ENCODE results near the gene SETD1B.
"Not testable (repeated sequence)": the region's sequence is repeated elsewhere in the genome, so short reads cannot be mapped to it uniquely, and the experiment has no call there.

The SETD1B gene

DNA sequence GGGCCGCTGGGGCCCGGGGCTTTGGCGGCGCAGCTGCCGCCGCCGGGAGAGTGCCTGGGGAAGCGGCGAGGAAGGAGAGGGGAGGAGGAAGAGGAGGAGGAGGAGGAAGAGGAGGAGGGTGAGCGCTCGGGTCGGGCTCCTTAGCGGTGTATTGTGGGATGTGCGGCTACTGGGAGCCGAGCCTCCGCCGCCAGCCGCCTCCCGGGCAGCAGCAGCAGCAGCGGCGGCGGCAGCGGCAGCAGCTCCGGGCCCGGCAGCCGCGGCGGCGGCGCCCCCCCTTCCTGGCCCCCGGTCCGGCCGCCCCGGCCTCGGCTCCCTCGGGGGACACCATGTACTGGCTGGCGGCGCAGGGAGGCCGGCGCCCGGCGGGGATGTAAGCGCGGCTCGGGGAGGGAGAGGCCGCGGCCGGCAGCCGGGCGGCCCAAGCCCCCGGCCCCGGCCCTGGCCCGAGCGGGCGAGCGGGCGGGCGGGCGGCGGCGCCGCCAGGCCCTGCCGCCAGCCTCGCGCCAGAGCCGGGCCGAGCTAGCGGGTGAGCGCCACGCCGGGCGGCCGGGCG, at the start of gene SETD1B:
Gene SETD1B (plus strand): TSS at position 149 of the 556 bp plus-strand sequence. CDS start 729 bp downstream, outside the sequence.
- peak; percentile 75 for DNase-seq

- no peak for DNase-seq
These were observed 49.0 kb upstream of the SETD1B start for GRCh38 chr12:121754836-121755235.

DNA sequence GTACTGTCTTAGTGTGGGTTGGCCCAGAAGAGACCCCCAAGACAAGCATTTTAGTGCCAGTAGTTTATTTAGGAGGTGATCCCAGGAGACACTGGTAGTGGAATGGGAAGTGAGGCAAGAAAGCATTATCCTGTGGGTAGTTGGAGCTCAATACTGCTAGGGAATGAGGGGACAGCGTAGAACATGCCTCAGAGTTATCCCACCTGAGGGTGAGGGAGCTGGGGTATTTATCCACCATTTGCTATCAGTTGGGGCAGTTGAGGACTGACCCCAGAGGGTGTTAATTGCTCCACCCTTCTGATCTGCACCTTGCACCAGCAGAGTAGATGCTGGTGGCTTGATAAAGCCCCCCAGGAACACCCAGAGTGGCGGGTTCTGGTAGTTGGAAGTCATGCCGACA, 48.2 kb upstream of the SETD1B start:
- no peak for DNase-seq

DNA sequence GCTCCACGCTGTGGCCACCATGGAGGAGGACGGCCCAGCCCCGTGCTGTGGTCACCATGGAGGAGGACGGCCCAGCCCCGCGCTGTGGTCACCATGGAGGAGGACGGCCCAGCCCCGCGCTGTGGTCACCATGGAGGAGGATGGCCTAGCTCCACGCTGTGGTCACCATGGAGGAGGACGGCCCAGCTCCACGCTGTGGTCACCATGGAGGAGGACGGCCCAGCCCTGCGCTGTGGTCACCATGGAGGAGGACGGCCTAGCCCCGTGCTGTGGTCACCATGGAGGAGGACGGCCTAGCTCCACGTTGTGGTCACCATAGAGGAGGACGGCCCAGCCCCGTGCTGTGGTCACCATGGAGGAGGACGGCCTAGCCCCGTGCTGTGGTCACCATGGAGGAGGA, 45.3 kb upstream of the SETD1B start:
- DNase-seq, result not testable (repeated sequence)

- no peak for DNase-seq
These were observed 41.5 kb upstream of the SETD1B start for GRCh38 chr12:121762269-121762668.

GRCh38 chr12:121764808-121765207, 39.0 kb upstream of the SETD1B start:
- no peak for DNase-seq

DNA sequence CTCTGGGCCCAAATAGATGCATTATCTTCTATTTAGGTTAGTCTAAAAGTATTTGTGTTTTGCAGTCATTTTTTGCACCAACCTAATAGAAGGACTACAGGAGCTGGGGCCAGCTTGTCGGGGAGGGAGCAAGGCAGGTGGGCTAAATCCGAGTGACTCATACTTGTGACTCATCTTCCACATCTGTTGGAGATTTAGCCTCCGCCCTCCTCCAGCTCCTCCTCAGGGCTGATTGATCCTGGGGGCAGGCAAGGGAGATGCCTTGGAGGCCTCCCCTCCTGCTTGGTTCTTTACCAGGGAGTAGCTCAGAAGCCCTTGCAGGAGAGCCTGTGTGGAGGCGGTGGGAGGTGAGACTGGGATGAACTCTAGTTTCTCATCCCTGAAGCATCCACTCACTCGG, 38.2 kb upstream of the SETD1B start:
- no peak for DNase-seq

DNA sequence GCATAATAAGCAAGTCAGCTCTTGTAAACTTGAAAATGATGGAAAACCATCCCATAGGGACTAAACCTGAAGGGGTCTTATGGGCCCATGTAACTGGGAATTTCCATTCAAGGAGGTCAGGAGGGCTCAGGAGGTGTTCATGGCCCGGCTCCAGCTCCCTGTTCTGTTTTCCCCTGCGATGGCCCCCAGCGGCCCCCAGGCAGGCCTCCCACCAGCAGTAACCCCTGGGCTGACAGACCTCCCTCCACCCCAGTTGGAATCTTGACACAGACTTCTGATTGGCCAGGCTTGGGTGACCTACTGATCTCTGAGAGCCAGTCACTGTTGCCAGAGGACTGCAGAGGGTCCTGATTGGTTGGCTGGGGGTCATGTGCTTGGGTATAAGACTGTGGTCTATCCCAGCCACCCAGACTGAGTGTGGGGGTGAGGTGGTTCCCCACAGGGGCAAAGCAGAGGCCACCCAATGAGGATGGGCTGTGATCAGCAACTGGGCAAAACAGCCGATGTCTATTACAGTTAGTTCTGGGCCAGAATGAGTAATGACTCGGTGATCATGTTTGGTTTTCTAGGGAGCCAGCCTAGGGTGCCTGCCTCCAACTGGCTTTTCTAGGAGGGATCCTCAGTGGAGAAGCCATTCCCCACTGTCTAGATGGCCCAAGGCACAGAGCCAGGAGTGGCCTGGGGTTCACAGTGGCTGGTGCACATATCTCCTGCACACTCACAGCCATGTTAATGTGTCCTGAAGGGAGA, 37.3 kb upstream of the SETD1B start:
- DNase-seq, result no peak

DNA sequence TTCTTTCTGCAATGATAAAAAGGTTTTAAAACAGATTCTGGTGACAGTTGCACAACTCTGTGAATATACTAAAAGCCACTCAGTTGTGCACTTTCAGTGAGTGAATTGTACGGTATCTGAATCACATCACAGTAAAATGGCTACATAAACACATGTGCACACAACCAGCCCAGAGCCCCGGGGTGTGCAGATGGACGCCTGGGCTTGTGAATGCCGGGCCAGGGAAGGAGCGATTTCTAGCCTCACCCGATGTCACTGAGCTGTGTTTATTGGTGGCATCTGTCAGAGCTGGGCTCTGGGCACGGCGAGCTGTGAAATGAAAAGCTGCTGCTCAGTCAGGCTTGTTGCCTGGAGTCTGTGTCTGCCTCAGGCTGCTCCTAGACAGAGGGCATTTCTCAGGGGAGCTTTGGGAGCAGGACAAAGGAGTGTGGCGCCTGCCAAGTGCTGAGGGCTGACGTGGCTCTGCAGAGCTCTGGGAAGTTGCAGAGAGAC, 36.2 kb upstream of the SETD1B start:
- DNase-seq, result no peak

DNA sequence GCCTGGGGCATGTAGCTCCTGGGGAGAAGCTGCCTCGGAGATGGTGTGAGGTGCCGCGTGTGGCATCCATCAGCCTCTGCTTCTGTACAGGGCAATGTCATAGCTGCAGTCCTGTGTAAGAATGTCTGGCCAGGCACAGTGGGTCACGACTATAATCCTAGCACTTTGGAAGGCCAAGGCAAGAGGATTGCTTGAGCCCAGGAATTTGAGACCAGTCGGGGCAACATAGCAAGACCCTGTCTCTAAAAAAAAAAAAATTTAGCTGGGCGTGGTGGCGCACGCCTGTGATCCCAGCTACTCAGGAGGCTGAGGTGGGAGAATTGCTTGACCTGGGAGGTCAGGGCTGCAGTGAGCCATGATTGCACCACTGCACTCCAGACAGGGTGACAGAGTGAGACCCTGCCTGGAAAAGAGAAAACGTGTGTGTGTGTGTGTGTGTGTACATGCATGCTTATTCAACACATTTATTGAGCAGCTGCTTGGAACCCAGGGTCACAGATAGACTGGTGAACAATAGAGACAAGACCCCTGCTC, 34.4 kb upstream of the SETD1B start:
- no peak for DNase-seq

DNA sequence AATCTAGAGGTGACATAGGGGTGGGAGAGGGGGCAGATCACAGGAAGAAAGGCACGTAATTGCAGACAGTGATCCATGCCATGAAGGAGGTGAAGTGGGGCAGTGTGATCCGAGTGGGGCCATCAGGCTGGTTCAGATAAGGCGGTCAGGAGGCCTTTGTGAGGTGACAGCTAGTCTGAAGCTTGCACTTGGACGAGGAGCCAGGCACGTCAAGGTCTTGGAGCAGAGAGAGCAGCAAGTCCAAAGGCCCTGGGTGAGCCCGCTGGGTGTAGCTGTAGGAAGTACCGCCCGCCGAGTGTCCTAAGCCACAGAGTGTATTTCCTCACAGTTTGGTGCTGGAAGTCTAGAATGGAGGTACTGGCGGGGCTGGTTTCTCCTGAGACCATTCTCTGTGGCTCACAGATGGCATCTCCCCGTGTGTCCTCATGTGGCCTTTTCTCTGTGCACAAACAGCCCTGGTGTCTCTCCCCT, 33.9 kb upstream of the SETD1B start:
- no peak for DNase-seq

GRCh38 chr12:121770388-121770787, 33.4 kb upstream of the SETD1B start:
- no peak for DNase-seq

GRCh38 chr12:121770813-121771625, 32.8 kb upstream of the SETD1B start:
- DNase-seq, result no peak

GRCh38 chr12:121773011-121773777, 30.6 kb upstream of the SETD1B start:
- DNase-seq, result peak; percentile 77

DNA sequence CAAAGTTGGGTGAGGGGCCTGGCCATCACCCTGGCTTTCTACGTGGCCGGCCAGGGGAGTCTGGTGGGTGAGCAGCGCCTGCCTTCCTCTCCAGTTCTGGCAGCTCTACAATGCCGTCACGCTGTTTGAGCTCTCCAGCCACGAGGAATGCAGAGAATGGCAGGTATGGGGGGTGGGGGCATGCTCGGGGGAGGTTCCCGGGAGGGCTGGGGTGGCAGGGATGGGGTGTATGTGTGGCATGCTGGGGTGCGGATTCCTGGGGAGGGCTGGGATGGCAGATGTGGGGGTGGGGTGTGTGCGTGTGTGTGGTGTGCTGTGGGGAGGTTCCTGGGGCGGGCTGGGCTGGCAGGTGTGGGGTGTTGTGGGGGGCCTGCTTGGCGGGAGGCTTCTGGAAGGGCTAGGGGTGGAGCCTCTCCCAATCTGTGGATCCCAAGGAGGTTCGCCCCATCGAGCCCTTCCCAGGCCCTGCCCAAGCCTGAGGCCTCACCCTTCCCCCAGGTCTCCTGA, 28.8 kb upstream of the SETD1B start:
- no peak for DNase-seq

GRCh38 chr12:121775501-121775900, 28.3 kb upstream of the SETD1B start:
- DNase-seq, result no peak

DNA sequence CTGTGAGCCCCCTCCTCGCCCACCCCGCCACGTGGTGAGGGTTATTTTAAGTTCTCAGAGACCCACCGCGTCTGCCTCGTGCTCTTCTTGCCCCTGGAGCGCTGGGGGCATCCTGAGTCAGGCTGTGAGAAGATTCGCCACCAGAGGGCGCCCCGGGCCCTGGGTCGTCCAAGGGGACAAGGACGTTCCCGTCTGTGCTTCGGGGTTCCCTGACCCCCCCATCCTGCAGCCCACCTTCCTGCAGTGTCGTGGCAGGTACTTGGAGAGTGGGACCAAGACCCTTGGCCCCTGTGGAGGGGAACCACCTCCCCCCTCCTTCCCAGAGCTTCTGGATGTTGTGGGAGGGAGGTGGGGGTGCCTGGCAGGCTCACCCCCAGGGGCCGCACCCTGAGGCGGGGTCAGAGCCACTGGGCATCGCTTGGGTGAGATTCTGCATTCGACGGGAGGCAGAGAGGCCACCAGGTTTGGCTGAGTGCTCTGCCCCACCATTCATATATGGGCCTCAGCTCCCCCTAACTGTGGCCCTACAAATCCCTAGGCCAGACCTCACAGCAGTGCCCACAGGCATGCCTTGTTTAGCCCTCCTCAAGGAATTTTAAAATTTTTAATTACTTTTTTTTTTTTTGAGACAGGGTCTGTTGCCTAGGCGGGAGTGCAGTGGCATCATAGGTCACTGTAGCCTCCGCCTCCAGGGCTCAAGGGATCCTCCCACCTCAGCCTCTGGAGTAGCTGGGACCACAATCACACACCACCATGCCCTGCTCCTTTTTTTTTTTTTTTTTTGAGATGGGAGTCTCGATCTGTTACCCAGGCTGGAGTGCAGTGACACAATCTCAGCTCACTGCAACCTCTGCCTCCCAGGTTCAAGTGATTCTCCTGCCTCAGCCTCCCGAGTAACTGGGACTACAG, 27.4 kb upstream of the SETD1B start:
- peak; percentile 80 for DNase-seq

- DNase-seq, result no peak
These were observed 25.0 kb upstream of the SETD1B start for GRCh38 chr12:121778567-121779421.

- DNase-seq, result no peak
These were observed 24.4 kb upstream of the SETD1B start for GRCh38 chr12:121779422-121779895.

- DNase-seq, result no peak
These were observed 23.4 kb upstream of the SETD1B start for GRCh38 chr12:121780429-121780828.
